Tibial nerve (tissue), 3 donors: Measurements from ENCODE around the gene SFXN5.

Source experiments
- POLR2A ChIP-seq, 2 donors: fragments of 450-650 bp; IDR thresholded peaks; one replicate each; pipeline ENCODE4 v1.6.1; 2017; ENCODE audit warnings: antibody characterized with exemption in 2 of 2, mild to moderate bottlenecking in 2 of 2, moderate library complexity in 2 of 2
- TF ChIP-seq, protein P1 (sequence below), 5 experiments: fragments of 200-600 bp in 3 of 5; fragments of 450-650 bp in 2 of 5; sonication (generic) in 3 of 5; IDR thresholded peaks; one replicate each; pipeline ENCODE4 v1.5.1; 2016 to 2019; ENCODE audit warnings: antibody characterized with exemption in 5 of 5, mild to moderate bottlenecking in 3 of 5, moderate library complexity in 2 of 5

DNA sequence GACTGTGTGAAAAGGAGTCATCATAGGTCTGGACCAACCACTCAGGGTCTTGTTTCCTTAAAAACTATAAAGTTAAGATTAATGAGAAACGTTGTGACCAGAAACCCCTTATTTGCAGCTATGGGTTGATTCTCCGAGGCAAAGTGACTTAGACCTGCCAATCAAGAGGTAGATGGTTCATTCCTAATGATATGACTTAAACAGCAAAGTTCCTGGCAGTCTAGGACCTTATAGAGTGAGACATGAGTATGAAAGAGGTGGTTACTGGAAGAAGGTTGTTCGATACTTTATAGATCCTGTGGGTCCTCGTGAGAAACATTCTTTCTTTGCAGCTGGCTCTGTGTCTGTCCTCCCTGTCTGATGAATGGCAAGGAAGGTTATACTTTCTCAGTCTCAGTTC is 8.0 kb downstream of the SFXN5 start:
- TF ChIP-seq POLR2A (IDR thresholded peaks at IDR 0.05) = no peak
- TF ChIP-seq, protein P1, sequence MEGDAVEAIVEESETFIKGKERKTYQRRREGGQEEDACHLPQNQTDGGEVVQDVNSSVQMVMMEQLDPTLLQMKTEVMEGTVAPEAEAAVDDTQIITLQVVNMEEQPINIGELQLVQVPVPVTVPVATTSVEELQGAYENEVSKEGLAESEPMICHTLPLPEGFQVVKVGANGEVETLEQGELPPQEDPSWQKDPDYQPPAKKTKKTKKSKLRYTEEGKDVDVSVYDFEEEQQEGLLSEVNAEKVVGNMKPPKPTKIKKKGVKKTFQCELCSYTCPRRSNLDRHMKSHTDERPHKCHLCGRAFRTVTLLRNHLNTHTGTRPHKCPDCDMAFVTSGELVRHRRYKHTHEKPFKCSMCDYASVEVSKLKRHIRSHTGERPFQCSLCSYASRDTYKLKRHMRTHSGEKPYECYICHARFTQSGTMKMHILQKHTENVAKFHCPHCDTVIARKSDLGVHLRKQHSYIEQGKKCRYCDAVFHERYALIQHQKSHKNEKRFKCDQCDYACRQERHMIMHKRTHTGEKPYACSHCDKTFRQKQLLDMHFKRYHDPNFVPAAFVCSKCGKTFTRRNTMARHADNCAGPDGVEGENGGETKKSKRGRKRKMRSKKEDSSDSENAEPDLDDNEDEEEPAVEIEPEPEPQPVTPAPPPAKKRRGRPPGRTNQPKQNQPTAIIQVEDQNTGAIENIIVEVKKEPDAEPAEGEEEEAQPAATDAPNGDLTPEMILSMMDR (IDR thresholded peaks at IDR 0.05) = no peak
